HG03175 (cell line): Measurements from ENCODE around the gene PDAP1.
"Not testable (repeated sequence)": the region's sequence is repeated elsewhere in the genome, so short reads cannot be mapped to it uniquely, and the experiment has no call there.

ENCODE experiments used
- ATAC-seq: cut with Tn5 transposase; IDR thresholded peaks from one replicate; pipeline ENCODE4 v1.9.1; 2021; ENCODE audit warnings: mild to moderate bottlenecking, moderate library complexity; ENCODE audit not compliant: unreplicated experiment

Gene PDAP1

DNA sequence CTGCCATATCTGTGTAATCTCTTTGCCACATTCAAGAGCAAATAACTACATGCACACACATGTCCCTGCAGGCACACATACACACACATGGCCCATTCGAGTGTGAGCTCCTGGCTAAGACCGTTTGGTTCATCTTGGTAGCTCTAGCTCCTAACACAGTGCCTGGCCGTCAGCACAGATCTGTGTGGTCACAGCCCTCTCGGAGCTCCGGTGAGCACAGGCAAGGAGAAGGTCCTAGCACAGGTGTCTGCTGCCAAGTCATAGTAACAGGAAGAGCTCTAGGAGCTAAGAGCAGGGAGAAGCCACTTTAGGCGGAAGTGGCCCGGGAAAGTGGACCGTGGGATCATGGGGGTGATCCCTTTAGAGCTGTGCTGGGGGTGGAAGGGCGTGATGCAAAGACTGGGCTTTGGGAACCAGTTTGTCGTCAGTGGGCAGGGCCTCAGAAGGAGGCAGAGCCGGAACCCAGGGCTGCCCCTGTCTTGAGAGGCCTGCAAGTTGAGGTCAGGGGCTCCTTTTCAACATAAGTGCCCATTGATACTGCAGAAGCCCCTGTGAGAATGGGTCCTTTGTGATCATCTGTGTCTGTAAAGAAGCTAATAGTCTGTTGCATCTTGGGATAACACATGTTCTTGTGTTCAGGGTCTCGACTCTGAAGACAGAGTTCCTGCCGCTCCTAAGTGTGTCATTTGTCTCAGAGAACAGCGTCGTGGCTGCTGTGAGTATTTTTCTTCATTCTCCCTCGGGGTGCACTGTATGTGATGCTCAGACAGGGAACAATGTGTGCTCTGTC, 50.5 kb downstream of the PDAP1 start:
- no peak for ATAC-seq

DNA sequence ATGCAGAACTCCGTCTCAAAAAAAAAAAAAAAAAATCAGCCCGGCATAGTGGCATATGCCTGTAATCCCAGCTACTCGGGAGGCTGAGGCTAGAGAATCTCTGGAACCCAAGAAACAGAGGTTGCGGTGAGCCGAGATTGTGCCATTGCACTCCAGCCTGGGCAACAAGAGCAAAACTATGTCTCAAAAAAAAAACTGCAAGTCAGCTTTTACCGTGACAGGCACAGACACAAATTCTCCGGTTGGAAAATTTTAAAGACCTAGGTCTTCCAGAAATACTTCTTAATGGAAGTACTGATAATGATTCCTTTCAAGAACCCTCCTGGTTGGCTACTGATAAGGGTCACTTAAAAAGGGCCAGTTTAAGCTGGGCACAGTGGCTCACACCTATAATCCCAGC, 53.3 kb downstream of the PDAP1 start:
- no peak for ATAC-seq

DNA sequence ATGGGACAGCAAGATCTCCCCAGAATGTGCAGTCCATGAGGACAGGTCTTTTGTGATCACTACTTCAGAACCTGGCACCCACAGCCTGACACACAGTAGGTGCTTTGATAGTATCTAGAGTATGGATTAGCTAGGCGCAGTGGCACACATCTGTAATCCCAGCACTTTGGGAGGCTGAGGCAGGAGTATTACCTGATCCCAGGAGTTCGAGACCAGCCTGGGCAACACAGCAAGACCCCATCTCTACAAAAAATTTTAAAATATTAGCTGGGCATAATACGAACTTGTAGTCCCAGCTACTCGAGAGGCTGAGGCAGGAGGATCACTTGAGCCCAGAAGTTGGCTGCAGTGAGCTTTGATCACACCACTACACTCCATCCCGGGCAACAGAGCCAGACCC, 56.1 kb downstream of the PDAP1 start:
- no peak for ATAC-seq

DNA sequence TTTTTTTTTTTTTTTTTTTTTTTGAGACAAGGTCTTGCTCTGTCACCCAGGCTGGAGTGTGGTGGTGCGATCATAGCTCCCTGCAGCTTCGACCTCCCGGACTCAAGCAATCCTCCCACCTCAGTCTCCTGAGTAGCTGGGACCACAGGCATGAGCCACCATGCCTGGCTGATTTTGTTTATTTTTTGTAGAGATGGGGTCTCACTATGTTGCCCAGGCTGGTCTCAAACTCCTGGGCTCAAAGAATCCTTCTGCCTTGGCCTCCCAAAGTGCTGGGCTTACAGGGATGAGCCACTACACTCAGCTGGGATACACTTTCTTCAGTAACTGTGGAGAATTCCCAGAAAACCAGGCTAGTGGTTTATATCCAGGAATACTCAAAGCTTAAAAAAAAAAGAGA, 57.8 kb downstream of the PDAP1 start:
- not testable (repeated sequence) for ATAC-seq
